Measurements from ENCODE around the gene SMARCB1.
A peak's percentile ranks its signal among the peaks of the same experiment; 100 is the strongest.

SMARCB1 gene

GRCh38 chr22:23833017-23833751 is 46.4 kb downstream of the SMARCB1 start:
- DNase-seq = no peak

DNA sequence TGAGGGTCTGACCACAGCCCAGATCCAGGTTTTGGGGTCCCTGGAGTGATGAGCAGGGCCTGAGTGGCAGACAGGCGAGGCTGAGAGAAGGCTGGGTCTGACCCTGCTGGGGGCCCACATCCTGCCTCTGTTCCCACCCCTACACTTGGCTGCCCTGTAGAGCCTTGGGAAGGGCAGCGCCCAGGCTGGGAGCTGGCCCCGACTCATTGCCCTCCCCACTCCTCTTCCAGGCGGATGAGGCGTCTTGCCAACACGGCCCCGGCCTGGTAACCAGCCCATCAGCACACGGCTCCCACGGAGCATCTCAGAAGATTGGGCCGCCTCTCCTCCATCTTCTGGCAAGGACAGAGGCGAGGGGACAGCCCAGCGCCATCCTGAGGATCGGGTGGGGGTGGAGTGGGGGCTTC is 47.1 kb downstream of the SMARCB1 start:
- no peak for DNase-seq

DNA sequence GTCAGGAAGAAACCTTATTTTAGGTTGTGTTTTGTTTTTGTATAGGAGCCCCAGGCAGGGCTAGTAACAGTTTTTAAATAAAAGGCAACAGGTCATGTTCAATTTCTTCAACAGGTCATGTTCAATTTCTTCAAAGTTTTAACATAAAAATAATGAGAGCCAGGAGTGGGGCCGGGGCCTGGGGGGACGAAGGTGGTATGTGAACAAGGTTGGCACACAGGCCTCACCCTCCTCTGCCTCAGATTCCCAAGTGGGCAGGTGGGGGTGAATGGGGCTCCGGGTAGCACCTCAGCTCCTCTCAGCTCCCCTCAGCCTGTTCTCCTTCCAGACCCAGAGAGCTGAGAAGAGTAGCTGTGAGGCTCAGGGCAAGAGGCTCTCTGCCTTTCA is 47.6 kb downstream of the SMARCB1 start:
- no peak for DNase-seq

- DNase-seq = no peak
Measured at GRCh38 chr22:23834793-23835483, 48.2 kb downstream of the SMARCB1 start.

DNA sequence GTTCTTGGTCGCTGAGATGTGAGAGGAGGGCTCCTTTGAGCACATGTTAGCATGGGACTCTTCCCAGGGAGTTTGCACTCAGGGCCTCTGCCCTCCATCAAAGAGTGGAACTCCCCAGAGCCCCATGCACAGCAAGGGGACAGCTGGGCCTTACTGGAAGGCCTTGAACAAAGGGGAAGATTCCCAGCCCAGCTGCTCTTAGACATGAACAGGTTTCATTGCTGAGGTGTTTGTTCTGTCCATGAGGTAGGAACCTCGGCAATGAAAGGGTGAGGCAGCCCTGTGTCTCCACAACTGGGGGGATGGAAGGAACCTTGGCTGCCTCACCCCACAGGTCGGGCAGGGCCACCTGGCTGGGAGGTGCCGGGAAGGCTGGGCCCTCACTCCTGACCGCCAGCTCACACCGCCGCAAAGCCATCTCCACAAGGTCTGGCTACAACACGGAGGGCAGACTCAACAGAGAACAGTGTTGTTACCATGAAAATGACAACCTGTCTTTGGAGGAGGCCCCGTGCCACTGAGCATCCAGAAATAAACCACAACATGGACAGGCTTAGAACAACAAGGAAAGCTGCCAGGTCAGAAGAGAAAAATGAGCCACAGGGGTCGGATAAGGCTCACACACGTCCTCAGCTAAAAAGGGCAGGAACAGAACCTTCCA is 48.8 kb downstream of the SMARCB1 start:
- peak; percentile 27 for DNase-seq

GRCh38 chr22:23836281-23836680 is 49.5 kb downstream of the SMARCB1 start:
- DNase-seq = peak; percentile 58

DNA sequence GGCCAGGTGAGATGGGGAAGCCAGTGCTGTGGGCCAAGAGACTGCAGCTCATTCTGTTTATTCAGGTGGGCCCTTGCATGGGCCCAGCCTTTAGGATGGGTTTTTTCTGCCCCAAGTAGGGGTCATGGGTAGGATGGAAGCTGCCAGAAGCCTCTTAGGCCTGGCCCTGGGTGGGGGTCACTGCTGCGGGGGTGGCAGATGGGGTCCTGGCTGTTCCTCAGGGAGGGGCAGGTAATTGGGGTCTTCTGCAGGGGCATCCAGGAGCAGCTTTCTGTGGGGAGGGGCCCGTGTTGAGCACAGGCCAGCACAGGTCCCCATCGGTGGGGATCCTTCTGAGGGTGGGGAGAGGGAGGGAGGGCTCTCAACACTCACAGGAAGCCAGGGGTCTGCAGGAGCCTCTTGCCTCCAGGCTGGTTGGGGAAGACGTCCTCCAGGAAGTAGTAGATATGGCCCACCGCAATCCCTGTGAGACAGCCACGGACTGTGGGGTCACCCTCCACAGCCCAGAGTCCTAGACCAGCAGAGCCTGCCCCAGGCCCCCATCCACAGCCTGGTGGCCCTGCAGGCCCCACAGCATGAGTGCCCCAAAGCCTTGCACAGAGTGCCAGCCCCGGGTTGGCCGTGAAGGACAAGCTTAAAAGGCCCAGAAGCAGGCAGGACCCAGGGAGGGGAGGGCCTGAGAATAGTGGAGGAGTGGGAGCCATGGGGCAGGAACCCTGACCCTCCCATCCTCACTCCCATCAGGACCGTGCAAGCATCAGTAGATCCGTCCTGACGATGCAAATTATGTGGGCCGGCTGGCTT is 50.1 kb downstream of the SMARCB1 start:
- DNase-seq = no peak

DNA sequence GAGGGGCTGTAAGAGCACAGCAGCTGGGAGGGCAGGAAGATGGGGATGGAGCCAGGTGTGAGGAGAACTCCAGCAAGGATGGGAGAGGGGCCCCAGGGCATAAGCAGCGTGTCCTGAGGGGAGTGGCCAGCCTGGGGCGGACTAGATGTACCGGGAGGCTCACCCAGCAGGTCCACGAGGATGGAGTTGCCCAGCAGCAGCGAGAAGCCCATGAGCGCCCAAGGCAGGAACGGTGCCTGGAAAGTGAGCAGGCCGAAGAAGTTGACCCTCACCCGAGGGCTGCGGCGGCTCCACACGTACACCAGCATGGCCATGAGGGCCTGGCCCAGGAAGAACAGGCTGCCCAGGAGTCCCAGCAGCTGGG is 50.7 kb downstream of the SMARCB1 start:
- DNase-seq = peak; percentile 12

DNA sequence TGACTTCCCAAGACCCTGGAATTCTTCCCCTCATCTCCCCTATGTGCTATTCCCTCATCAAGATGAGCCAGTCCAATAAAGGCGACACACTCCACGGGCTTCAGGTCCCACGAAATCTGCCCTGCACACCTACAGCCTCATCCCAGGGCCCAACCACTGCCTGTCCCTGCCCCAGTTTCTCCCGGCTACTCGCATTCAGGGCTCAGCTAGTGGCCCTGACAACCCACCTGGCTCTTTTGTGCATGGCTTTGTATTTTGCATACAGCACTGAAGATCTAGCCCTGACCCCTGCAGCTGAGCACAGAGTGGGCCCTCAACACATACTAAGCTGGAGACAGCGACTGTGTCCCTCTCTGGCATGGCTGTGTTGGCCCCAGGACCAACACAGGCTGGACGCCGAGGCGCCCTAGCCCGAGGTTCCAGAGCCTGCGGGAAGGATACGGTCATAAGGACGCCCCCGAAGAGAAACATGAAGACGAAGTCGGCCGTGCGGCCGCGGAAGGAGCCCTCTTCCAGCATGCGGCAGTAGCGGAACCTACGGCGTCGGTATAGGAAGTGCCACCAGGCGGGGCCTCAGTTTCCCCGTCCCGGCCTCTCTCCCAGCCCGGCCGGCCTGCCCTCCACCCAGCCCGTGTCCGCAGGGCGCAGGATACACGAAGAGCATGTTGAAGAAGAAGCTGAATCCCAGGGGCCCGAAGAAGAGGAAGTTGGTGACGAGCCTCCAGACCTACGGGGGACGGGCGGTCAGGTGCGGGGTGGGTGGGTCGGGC is 51.3 kb downstream of the SMARCB1 start:
- DNase-seq = no peak

DNA sequence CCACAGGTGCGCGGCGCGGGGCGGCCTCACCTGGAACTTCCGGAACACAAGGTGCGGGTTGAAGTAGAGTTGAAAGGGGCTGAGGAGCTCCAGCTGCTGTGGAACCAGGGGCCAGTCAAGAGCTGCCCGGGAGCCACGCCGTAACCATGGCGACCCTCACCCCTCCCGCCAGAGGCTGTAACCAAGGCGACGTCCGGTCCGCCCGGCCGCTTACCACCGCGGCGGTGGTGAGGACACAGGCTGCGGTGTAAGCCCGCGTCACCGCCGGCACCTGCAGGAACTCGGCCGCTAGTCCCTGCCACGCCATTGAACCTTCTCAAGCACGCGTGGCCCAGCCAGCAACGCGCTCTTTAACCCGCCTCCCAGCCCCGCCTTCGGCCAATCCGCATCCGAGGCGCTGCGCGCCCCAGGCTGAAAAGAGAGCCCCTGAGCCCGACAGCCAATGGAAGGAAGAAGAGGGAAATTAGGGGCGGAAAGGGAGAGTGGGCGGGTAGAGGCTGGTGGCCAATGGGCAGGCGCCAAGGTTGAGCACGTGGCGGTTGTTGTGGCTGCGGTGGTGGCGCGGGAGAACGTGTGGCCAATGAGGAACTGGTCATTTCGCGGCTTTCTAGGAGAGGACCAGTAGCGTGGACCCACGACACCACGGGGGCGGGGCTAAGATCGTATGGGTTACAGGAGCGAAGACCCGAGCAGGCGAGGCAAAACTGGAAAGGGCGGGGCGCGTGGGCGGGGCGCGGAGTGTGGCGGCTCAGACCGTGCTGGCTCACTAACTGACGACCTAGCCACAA is 52.1 kb downstream of the SMARCB1 start, which contains the start of gene DERL3:
Gene DERL3 (minus strand): TSS at position 326 of the 788 bp plus-strand sequence. CDS start 19 bp downstream, at position 307.
- peak; percentile 100 for DNase-seq

DNA sequence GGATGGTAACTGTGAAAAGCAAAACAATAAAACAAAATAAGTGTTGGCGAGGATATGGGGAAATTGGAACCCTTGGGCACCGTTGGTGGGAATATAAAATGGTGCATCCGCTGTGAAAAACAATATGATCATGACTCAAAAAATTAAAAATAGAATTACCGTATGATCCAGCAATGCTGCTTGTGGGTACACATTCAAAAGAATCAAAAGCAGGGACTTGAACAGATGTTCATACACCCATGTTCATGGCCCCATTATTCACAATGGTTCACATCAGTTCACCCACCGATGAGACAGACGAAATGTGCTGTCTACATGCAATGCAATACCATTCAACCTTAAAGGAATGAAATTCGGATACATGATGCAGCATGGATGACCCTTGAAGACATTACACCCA is 53.3 kb downstream of the SMARCB1 start:
- no peak for DNase-seq

- DNase-seq = no peak
Measured at GRCh38 chr22:23841292-23841691, 54.5 kb downstream of the SMARCB1 start.

GRCh38 chr22:23841736-23842445 is 55.1 kb downstream of the SMARCB1 start:
- DNase-seq = no peak

DNA sequence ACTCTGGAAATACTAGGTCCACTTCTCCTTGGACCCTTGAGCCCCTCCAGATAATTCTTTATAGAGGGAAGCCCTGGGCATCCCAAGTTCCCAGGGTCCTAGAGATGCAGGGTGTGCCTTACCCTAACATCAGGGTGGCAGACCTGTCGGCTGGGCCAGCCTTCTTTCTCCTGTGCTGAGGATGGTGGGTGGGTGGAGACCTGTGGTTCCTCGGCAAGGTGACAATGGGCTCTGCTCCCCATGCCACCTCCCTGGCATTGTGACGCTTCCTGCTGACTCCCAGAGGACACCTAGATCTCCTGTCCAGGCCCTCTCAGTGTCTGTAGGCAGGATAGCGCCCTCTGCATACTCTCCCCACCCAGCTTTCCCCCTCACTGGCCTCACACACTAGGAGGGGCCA is 55.8 kb downstream of the SMARCB1 start:
- no peak for DNase-seq

DNA sequence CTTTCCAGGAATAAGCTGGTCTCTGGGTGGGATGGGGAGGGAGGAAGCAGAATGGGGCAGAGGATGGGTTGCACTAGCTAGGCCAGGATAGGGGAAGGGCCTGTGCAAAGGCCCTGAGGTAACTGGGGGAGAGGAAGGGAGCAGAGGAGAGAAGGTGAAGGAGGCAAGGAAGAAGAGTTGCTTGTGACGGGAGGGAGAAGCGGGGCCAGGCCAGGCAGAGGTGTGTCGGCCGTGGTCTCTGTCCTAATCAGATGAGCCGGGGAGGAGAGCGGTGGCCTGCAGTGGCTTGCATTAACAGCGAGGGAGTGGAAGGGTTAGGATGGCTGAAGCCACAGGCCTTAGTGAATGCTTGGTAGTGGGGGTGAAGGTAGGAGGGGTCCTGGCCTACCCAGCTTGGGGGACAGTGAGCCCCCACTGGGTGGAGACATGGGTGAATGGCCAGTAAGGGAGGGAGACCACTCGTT is 58.0 kb downstream of the SMARCB1 start:
- DNase-seq = no peak

- DNase-seq = no peak
Measured at GRCh38 chr22:23845265-23846080, 58.7 kb downstream of the SMARCB1 start.

GRCh38 chr22:23846081-23846469 is 59.3 kb downstream of the SMARCB1 start:
- DNase-seq = no peak

DNA sequence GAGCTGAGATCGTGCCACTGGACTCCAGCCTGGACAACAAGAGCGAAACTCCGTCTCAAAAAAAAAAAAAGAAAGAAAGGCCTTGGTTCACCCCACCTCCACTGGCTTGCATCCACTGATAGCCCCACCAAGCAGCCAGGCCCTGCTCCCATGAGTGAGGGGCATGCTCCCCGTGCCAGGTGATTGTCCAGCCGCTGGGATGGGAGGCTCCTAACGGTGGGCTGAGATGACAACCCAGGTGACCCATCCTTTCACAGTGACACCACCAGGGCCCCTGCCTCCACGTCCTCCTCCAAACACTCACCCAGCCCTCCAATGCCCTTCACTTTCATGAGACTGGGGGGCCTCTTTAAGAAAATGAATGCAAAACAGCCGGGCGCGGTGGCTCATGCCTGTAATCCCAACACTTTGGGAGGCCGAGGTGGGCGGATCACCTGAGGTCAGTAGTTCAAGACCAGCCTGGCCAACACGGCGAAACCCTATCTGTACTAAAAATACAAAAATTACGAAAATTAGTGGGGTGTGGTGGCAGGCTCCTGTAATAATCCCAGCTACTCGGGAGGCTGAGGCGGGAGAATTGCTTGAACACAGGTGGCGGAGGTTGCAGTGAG is 60.6 kb downstream of the SMARCB1 start:
- DNase-seq = no peak

Data from RPMI8226 (cell line).